NCI-H2081 (cell line): ENCODE data around the gene IGFL4.

Experiments
- DNase-seq, 2 experiments: peaks; one replicate each; lab custom pipeline; 2025; lab: John Stamatoyannopoulos, UW

Gene IGFL4

GRCh38 chr19:46020819-46021125 is 20.0 kb downstream of the IGFL4 start:
- no peak for DNase-seq

GRCh38 chr19:46019270-46019669 is 21.5 kb downstream of the IGFL4 start:
- DNase-seq, result no peak

DNA sequence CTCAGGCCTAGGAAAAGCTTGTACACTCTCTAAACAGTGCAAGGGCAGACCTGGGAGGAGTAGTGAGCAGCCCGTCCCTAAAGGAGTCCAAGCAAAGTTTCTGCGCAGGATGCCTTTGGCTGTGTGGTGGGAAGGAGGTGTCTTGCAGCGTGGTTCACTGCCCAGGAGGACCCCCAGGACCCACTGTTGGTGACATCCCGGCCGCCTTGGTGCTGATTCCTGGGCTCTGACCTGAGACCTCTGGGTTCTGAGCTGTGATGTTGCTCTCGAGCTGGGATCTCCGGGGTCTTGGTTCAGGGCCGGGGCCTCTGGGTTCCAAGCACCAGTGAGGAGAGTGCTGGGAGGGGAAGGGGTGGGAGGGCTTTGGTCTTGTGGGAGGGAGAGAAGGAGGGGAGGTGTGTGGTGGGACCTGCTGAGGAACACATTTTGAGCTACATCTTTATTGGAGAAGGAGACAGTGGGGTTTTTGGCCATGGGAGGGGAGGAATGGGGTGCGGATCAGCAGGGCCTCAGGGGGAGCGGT is 22.0 kb downstream of the IGFL4 start:
- DNase-seq, result no peak

DNA sequence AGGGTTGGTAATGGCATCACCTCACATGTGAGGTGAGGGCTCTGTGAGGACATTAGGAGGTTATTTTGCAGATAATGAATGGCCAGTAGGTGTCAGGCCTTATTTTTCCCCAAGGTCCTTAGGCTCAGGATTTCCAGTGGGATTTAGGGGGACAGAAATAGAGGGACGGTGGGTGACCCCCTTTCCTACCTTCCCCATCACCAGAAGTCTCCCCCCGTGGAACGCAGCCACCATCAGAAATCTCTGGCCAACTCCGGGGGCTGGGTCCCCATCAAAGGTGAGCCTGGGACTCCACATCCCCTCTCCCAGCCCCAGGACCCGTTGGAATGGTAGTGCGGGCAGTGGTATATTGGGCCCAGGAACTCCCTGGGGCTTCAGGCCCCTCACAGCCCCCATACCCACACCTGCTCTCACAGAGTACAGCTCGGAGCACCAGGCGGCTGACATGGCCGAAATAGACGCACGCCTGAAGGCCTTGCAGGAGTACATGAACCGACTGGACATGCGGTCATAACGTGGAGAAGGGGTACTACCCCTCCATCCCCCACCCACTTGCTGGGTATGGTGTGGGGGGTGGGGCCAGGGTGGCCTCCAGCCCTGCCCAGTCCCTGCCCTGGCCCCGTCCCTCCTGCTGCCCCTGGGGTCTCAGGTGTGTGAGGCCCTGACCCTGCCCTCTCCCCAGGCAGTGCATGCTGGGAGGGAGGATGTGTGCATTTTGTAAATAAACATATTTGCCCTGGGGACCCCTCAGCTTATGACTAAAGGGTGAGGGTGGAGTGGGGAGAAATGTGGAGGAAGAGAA is 22.7 kb downstream of the IGFL4 start:
- no peak for DNase-seq

GRCh38 chr19:46017095-46017429 is 23.7 kb downstream of the IGFL4 start:
- DNase-seq, result no peak

GRCh38 chr19:46016426-46017094 is 24.2 kb downstream of the IGFL4 start:
- DNase-seq, result peak; percentile 65 to 80

GRCh38 chr19:46015687-46016425 is 24.9 kb downstream of the IGFL4 start:
- DNase-seq, result no peak

DNA sequence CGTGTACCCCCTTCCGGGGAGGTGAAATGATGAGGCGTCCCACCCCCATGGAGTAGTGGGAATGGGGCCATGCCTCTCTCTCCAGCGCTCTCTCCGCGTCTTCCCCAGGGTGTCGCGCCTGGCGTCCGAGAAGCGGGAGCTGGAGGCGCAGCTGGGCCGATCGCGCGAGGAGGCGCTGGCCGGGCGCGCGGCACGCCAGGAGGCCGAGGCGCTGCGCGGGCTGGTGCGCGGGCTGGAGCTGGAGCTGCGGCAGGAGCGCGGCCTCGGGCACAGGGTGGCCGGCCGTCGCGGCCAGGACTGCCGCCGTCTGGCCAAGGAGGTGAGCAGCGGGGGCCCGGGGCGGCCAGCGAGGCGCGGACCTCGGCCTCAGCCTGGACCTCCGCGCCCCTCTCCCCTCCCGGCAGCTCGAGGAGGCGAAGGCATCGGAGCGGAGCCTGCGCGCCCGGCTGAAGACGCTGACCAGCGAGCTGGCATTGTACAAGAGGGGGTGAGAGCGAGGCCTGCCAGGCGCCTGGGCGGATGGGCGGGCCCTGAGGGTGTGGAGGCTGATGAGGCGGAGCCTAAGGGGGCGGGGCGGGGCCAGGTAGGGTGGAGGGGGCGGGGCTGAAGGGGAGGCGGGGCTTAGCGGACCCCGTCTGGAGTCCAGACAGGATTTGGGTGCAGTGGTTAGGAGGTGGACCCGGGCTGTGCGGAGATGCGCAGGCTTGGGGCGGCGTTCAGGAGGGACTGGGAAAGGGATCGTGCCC is 25.7 kb downstream of the IGFL4 start:
- DNase-seq, result peak; percentile 51 to 65

- DNase-seq, result no peak
These were observed 26.3 kb downstream of the IGFL4 start for GRCh38 chr19:46014534-46014933.

- DNase-seq, result peak; percentile 57 to 68
These were observed 31.0 kb downstream of the IGFL4 start for GRCh38 chr19:46009530-46010510.

- DNase-seq, result no peak
These were observed 34.4 kb downstream of the IGFL4 start for GRCh38 chr19:46006411-46006810.

GRCh38 chr19:46002678-46003275 is 38.0 kb downstream of the IGFL4 start:
- no peak for DNase-seq

DNA sequence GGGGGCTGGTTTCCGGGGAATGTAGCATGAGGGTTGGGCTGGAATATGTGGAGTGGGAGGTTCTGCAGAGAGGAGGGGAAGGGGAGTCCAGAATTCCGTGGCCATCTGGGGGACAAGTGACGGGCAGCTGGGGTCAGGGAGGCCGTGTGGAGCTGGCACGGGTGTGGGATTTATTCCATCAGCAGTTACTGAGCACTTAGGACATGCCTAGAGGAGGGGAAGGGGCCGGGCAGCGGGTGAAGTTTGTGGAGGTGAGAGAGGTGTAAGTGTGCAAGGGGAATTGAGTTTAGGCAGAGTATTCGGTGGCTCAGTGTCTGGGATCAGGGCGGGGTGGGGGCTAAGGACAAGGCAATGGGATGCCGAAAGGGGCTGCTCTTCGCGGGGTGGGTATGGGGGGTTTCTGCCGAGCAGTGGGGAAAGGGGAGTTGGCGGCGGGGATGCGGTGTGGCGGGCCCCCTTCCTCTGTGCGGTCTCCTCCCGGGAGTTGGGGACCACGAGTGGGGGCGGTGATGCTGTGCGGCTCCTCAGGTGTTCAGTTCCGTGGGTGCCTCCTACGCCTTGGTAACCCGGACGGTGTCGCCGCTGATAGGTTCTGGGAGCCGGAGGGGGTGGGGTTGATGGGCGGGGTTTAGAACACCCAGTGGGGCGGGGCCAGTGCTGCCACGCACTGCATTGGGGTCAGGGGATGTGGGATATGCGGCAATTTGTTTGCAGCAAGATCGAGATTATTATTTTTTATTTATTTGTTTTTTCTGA is 40.1 kb downstream of the IGFL4 start:
- DNase-seq, result peak; percentile 10 to 13

DNA sequence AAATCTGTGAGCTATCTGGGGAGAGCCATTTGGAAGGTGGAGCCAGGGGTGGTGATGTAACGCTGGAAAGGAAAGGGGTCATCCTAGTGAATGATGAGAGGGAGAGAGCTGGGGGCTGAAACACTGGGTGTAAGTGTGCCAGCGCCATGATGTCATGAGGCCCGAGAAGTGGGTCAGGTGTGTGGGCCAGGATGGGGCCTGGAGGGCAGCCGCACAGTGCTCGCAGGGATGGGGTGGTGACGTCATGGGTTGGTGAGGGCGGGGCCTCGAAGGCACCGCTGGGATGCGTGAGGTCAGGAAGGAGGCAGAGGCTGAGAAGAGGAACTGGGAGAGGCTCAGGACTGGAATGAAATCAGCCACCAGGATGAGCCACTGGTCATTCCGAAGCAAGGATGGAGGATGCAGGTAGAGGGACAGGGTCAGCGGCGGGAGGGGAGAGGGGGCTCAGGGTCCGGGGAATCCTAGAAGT is 41.1 kb downstream of the IGFL4 start:
- no peak for DNase-seq

GRCh38 chr19:45998834-45999233 is 42.0 kb downstream of the IGFL4 start:
- DNase-seq, result no peak

- DNase-seq, result no peak
These were observed 43.9 kb downstream of the IGFL4 start for GRCh38 chr19:45996933-45997332.

DNA sequence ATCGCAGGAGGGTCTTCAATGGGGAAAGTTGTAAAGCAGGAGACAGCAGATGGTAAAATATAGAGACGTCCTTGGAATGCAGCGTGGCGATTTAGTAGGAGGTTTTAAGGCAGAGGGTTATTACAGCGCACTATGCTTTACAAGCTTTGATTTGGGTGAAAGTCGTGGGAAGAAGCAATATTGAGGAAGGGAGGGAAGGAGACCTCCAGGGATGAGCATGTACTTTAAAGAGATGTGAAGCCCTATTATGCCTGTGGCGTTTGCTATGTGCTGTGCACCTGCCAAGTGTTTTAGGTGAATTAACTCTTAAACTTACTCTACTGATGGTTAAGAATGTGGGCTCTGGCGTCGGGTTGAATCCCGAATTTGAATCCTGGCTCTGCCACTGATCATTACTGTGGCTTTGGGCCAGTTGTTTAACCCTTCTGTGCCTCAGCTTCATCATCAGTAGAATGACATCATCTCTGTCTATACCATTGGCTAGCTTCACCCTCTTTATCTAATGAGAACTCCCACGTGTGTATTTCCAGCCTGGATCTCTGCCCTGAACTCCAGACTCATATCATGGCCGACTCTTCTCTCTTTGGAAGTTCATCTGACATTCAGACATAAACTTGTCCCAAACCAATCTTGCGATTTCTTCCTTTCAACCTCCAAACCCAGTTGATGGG is 45.0 kb downstream of the IGFL4 start:
- no peak for DNase-seq

DNA sequence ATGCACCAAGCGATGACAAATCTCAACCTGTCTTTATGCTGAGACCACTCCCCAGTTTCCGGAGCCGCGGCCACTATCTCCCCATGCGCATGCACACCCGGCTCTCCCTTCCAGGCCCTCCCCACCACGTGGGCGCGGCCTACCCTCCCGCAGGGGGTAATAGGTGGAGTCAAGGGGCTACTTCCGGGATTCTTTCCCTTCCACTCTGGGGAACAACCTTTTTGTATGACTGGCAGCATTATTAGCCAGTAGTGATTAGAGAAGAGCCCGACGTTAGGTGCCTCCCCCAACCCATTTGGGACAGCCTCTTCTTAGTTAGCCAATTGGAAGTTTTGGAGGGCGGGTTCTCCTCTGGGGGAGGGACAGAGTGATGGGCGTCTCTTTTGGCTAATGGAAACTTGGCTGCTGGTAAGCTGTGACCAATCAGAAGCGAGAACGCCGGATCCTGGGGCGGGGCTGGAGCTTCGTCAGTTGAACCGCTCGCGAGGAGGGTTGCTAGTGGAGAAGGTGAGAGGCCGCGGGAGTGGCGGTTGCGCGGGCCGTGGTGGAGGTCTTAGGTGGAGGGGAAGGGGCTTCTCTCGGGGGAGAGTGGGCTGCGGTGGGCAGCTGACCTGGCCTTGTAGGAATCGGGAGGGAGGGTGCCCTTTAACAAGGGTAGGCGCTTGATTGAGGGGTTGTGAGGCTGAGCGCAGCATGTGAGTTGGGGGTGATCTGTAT is 45.6 kb downstream of the IGFL4 start, which contains the start of gene CCDC61:
CCDC61 (plus strand) TSS at position 470 of the 717 bp plus-strand sequence. CDS start 7,552 bp downstream, outside the sequence.
- peak; percentile 98 to 100 for DNase-seq
